Sigmoid colon (tissue), 7 donors: Measurements from ENCODE around the gene ACR. TPM values are rescaled to one million over a fixed set of nuclear protein-coding genes. Genes with fewer than 3 reads are reported as not detected.
"Not testable (repeated sequence)": the region's sequence is repeated elsewhere in the genome, so short reads cannot be mapped to it uniquely, and the experiment has no call there.

ENCODE experiments used
- DNase-seq: peaks from one replicate; pipeline ENCODE4 v3.0.0-alpha.2; 2019
- H3K27ac ChIP-seq, 4 donors: fragments of 200-600 bp; sonication (generic); one replicate each; pipeline ENCODE4 v1.5.1; 2016 to 2019; ENCODE audit warnings: mild to moderate bottlenecking in 1 of 4
- H3K27me3 ChIP-seq, 3 donors: fragments of 200-600 bp; sonication (generic); one replicate each; pipeline ENCODE4 v1.5.1; 2019; ENCODE audit warnings: mild to moderate bottlenecking in 1 of 3
- H3K36me3 ChIP-seq, 4 donors: fragments of 200-600 bp; sonication (generic); one replicate each; pipeline ENCODE4 v1.5.1; 2016 to 2019
- H3K4me1 ChIP-seq, 4 donors: fragments of 200-600 bp; sonication (generic); one replicate each; pipeline ENCODE4 v1.5.1; 2017 to 2019
- H3K4me3 ChIP-seq, 4 donors: fragments of 200-600 bp; sonication (generic); one replicate each; pipeline ENCODE4 v1.5.1; 2017 to 2019; ENCODE audit warnings: mild to moderate bottlenecking in 2 of 4, moderate library complexity in 1 of 4
- H3K9me3 ChIP-seq, 4 donors: fragments of 200-600 bp in 3 of 4; sonication (generic) in 3 of 4; one replicate each; pipeline versions ENCODE4 v1.5.1 to v1.6.1; 2013 to 2019
- WGBS, 2 donors: extraction: QIAGEN DNeasy Blood & Tissue Kit; methylation state at CpG; one replicate each; pipeline ENCODE4 v1.1.7; 2013; 5-methylcytosine and 5-hydroxymethylcytosine counted together
- intact Hi-C: fragments of 100-400 bp; cut with DNase I; formaldehyde crosslinking; loops from one replicate; pipeline ENCODE4 v1.15.1; 2023
- polyA plus RNA-seq, 3 donors: library from polyadenylated mRNA; stranded (reverse); fragments of 200-250 nt; gene quantifications; one replicate each; pipeline ENCODE4 v1.2.3, GENCODE V29; 2013
- total RNA-seq, 4 donors: library from RNA; depleted of rRNA; stranded (reverse); fragments of >200 nt; gene quantifications; one replicate each; pipeline ENCODE4 v1.1.0, GENCODE V29; 2016
- TF ChIP-seq, protein P1 (sequence below), 4 experiments: fragments of 450-650 bp in 3 of 4; fragments of 200-600 bp in 1 of 4; IDR thresholded peaks; one replicate each; pipeline ENCODE4 v1.5.1; 2016 to 2019; ENCODE audit warnings: antibody characterized with exemption in 4 of 4, mild to moderate bottlenecking in 3 of 4, moderate library complexity in 2 of 4
- donor health status: healthy with polysubstance abuse.
- donor health status: Bipolar disorder and iron deficiency.
- donor health status: healthy.

ACR gene
- total and polyA plus RNA-seq, 7 donors: 0.06 to 0.68 TPM; not detected in 5

DNA sequence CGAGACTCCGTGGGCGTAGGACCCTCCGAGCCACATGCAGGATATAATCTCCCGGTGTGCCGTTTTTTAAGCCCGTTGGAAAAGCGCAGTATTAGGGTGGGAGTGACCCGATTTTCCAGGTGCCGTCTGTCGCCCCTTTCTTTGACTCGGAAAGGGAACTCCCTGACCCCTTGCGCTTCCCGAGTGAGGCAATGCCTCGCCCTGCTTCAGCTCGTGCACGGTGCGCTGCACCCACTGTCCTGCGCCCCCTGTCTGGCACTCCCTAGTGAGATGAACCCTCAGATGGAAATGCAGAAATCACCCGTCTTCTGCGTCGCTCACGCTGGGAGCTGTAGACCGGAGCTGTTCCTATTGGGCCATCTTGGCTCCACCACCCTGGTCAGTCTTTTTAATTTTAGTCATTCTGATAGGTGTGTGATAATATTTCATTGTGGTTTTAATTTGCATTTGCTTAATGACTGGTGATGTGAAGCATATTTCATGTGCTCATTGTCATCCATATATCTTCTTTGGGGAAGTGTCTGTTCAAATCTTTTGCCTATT is 19.0 kb downstream of the ACR start:
- peak overlapping the region in 3 of 4 donors; percentile 58 to 69 (median 66) for H3K27ac ChIP-seq
- TF ChIP-seq, protein P1, sequence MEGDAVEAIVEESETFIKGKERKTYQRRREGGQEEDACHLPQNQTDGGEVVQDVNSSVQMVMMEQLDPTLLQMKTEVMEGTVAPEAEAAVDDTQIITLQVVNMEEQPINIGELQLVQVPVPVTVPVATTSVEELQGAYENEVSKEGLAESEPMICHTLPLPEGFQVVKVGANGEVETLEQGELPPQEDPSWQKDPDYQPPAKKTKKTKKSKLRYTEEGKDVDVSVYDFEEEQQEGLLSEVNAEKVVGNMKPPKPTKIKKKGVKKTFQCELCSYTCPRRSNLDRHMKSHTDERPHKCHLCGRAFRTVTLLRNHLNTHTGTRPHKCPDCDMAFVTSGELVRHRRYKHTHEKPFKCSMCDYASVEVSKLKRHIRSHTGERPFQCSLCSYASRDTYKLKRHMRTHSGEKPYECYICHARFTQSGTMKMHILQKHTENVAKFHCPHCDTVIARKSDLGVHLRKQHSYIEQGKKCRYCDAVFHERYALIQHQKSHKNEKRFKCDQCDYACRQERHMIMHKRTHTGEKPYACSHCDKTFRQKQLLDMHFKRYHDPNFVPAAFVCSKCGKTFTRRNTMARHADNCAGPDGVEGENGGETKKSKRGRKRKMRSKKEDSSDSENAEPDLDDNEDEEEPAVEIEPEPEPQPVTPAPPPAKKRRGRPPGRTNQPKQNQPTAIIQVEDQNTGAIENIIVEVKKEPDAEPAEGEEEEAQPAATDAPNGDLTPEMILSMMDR (IDR thresholded peaks at IDR 0.05): peak in 2 of 4 experiments; percentile 28 to 33
- H3K9me3 ChIP-seq, H3K27me3 ChIP-seq, DNase-seq, intact Hi-C loops, H3K4me1 ChIP-seq, H3K36me3 ChIP-seq: not testable (repeated sequence)
- peak overlapping the region; percentile 24 to 54 (median 50) for H3K4me3 ChIP-seq
- WGBS, 2 donors: 14 to 15% methylated on average over 24 of the region's 24 CpGs

- H3K9me3 ChIP-seq, DNase-seq, H3K36me3 ChIP-seq, H3K27me3 ChIP-seq, intact Hi-C loops, H3K27ac ChIP-seq, H3K4me1 ChIP-seq, H3K4me3 ChIP-seq: not testable (repeated sequence)
- WGBS, 2 donors: 69 to 72% methylated on average over 8 to 9 of the region's 10 CpGs
Measured at GRCh38 chr22:50759597-50760341, 21.8 kb downstream of the ACR start.

- H3K9me3 ChIP-seq, H3K4me3 ChIP-seq, intact Hi-C loops, DNase-seq, H3K27ac ChIP-seq, H3K4me1 ChIP-seq, H3K27me3 ChIP-seq, H3K36me3 ChIP-seq: not testable (repeated sequence)
- WGBS, 2 donors: 88 to 91% methylated on average over 2 of the region's 2 CpGs
Measured at GRCh38 chr22:50761829-50762228, 23.8 kb downstream of the ACR start.

DNA sequence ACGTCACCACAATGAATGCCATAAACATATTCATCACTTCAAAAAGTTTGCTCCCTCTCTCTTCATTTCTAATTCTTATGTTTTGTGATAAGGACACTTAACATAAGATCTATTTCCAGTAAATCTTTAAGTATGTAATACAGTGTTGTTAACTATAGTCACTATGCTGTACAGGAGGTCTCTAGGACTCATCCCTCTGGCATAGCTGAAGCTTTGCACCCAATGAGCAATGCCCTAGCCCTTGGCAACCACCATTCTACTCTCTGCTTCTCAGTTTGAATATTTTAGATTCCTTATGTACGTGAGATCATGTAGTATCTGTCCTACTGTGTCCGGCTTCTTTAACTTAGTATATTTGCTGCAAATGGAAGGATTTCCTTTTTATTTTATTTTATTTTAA is 26.3 kb downstream of the ACR start:
- H3K9me3 ChIP-seq, H3K4me3 ChIP-seq, H3K27ac ChIP-seq, H3K4me1 ChIP-seq, intact Hi-C loops, H3K27me3 ChIP-seq, DNase-seq, H3K36me3 ChIP-seq: not testable (repeated sequence)
- WGBS, 2 donors: 70 to 79% methylated on average over 3 of the region's 3 CpGs

DNA sequence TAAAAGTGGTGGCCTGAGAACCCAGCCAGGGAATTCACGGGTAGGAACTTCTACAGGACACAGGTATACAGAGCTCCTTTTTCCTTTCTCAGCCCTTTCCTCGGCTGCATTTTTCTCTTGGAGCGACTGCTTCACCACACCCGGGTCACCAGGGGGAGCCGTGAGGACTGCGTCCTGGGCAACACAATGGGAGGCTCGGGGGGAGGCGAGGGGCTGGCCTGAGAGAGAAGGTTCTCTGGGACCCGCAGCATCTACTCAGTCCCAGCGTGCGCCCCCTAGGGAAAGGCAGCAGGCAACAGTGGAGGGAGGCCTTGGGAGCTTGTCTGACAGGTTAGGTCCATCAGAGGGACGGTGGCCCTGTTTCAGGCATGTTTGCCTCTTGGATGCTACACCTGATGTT is 37.1 kb downstream of the ACR start:
- H3K36me3 ChIP-seq, H3K9me3 ChIP-seq, H3K27ac ChIP-seq, H3K27me3 ChIP-seq, intact Hi-C loops, H3K4me3 ChIP-seq, DNase-seq, H3K4me1 ChIP-seq: not testable (repeated sequence)
- WGBS, 2 donors: 17 to 32% methylated on average over 12 of the region's 12 CpGs
- TF ChIP-seq, protein P1 (IDR thresholded peaks at IDR 0.05): peak in 1 of 4 experiments; percentile 14

- H3K4me3 ChIP-seq, H3K9me3 ChIP-seq, H3K36me3 ChIP-seq, H3K27ac ChIP-seq, DNase-seq, H3K4me1 ChIP-seq, H3K27me3 ChIP-seq, intact Hi-C loops: not testable (repeated sequence)
- WGBS, 2 donors: 90 to 94% methylated on average over 5 of the region's 5 CpGs
Measured at GRCh38 chr22:50777631-50778030, 39.6 kb downstream of the ACR start.

GRCh38 chr22:50780244-50780643 is 42.2 kb downstream of the ACR start:
- H3K36me3 ChIP-seq, H3K27ac ChIP-seq, H3K4me1 ChIP-seq, DNase-seq, H3K27me3 ChIP-seq, intact Hi-C loops, H3K4me3 ChIP-seq, H3K9me3 ChIP-seq: not testable (repeated sequence)
- 87 to 88% methylated on average over 4 of the region's 4 CpGs for WGBS, 2 donors

DNA sequence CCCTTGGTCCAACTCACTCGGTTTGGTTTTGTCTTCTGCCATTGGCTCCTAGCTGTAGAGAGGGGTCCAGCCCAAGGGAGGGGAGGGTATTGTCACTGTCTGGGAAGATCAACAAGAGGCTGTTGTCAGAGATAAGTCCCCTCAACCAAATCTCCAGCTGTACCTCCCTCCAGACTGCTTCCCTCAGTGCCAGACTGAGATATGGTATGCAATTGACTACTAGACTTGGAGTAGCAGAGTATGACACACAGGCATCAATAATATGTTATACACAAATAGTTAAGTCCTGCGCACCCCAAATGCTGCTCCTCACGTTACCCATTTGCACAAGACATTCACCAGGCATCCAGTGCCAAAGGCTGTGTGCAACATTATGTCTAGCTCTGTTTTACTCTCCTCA is 44.2 kb downstream of the ACR start:
- H3K9me3 ChIP-seq, H3K4me1 ChIP-seq, DNase-seq, H3K4me3 ChIP-seq, H3K27ac ChIP-seq, intact Hi-C loops, H3K27me3 ChIP-seq, H3K36me3 ChIP-seq: not testable (repeated sequence)
- WGBS, 2 donors: 85 to 99% methylated on average over 2 of the region's 3 CpGs
